GM18858 (cell line): Measurements from ENCODE around the gene NEK5.
"Not testable (repeated sequence)": the region's sequence is repeated elsewhere in the genome, so short reads cannot be mapped to it uniquely, and the experiment has no call there.

ENCODE experiments used
- ATAC-seq: cut with Tn5 transposase; IDR thresholded peaks from one replicate; pipeline ENCODE4 v1.9.1; 2021; ENCODE audit not compliant: unreplicated experiment

NEK5 gene

GRCh38 chr13:52084981-52085380 is 43.9 kb downstream of the NEK5 start:
- not testable (repeated sequence) for ATAC-seq

GRCh38 chr13:52082601-52083000 is 46.3 kb downstream of the NEK5 start:
- ATAC-seq, result no peak

- ATAC-seq, result not testable (repeated sequence)
These were observed 49.0 kb downstream of the NEK5 start for GRCh38 chr13:52079891-52080290.

- no peak for ATAC-seq
These were observed 57.8 kb downstream of the NEK5 start for GRCh38 chr13:52070929-52071523.

GRCh38 chr13:52067237-52067636 is 61.6 kb downstream of the NEK5 start:
- ATAC-seq, result no peak

- no peak for ATAC-seq
These were observed 67.3 kb downstream of the NEK5 start for GRCh38 chr13:52061587-52061986.

GRCh38 chr13:52061064-52061463 is 67.8 kb downstream of the NEK5 start:
- not testable (repeated sequence) for ATAC-seq

GRCh38 chr13:52053460-52053859 is 75.4 kb downstream of the NEK5 start:
- no peak for ATAC-seq

GRCh38 chr13:52051400-52051799 is 77.5 kb downstream of the NEK5 start:
- ATAC-seq, result no peak

- no peak for ATAC-seq
These were observed 80.4 kb downstream of the NEK5 start for GRCh38 chr13:52048516-52048915.

- no peak for ATAC-seq
These were observed 81.4 kb downstream of the NEK5 start for GRCh38 chr13:52047463-52047862.

GRCh38 chr13:52043675-52044074 is 85.2 kb downstream of the NEK5 start:
- no peak for ATAC-seq

- no peak for ATAC-seq
These were observed 92.8 kb downstream of the NEK5 start for GRCh38 chr13:52036037-52036436.

GRCh38 chr13:52034616-52035226 is 94.2 kb downstream of the NEK5 start:
- ATAC-seq, result no peak

GRCh38 chr13:52033039-52033438 is 95.8 kb downstream of the NEK5 start:
- no peak for ATAC-seq

- ATAC-seq, result not testable (repeated sequence)
These were observed 98.5 kb downstream of the NEK5 start for GRCh38 chr13:52030401-52030800.

- no peak for ATAC-seq
These were observed 99.3 kb downstream of the NEK5 start for GRCh38 chr13:52029569-52029968.

GRCh38 chr13:52027832-52028231 is 101.0 kb downstream of the NEK5 start:
- ATAC-seq, result no peak

- ATAC-seq, result no peak
These were observed 102.6 kb downstream of the NEK5 start for GRCh38 chr13:52026246-52026626.

GRCh38 chr13:52025475-52026245 is 103.2 kb downstream of the NEK5 start:
- ATAC-seq, result no peak

GRCh38 chr13:52024481-52024880 is 104.4 kb downstream of the NEK5 start, which contains the start of gene UTP14C:
UTP14C (plus strand) TSS chr13:52024691; CDS start chr13:52028805, 4,114 bp downstream.
- ATAC-seq, result no peak

GRCh38 chr13:52022356-52022755 is 106.5 kb downstream of the NEK5 start:
- ATAC-seq, result no peak
